Endometrial microvascular endothelial cells (primary cell): ENCODE measurements around the gene P3H2. TPM values are rescaled to one million over a fixed set of nuclear protein-coding genes. Genes with fewer than 3 reads are reported as not detected.

Experiments
- in situ Hi-C: cut with HindIII; loops from 2 replicates; pipeline ENCODE4 v1.10.0; 2017; ENCODE audit warnings: low sequenced_read_pairs, low pct_unique_long_range_greater_than_20kb; ENCODE audit errors: inconsistent ontology term
- total RNA-seq: library from RNA; depleted of rRNA; stranded (reverse); fragments of >200 nt; gene quantifications from one replicate; pipeline ENCODE4 v1.2.3, GENCODE V29; 2015; ENCODE audit errors: inconsistent ontology term

The P3H2 gene
- total RNA-seq, 1 donor from 2014 or later = 24.2 TPM

DNA sequence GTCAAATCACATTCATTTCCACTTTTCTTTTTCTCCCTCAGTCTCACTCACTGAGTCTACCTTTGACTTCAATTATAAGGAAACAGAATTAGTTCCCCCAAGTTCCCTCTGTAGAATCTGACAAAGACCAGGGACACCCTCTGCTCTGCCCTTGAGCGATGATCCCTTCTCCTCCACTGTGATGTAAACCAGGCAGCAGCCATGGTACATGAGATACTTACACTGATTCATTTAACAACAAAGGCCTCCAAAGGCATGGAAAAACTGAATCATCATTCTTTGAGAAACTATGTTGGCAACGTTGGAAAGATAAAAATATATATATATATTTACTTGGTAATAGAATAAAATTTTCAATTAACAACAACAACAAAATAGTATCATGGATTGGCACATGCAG is 84.1 kb downstream of the P3H2 start:
- in situ Hi-C loops = no loop called here

DNA sequence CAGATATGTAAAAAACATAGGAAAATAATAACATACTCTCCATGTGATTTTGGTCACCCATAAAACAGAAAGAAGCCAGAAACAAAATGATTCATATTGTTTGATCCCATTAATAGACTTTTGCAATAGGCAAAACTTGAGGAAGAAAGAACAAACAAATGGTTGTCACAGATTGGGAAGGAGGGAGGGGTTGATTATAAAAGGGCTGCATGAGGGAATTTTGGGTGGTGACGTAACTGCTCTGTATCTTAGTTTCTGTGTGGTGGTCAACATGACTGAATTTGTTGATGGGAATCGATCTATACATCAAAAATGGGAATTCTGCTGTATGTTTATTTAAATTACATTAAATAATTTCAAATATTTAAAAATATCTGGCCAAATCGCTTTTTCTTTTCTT is 86.3 kb downstream of the P3H2 start:
- in situ Hi-C loops = no loop called here

GRCh38 chr3:190032923-190033322 is 87.8 kb downstream of the P3H2 start:
- in situ Hi-C loops = no loop called here

DNA sequence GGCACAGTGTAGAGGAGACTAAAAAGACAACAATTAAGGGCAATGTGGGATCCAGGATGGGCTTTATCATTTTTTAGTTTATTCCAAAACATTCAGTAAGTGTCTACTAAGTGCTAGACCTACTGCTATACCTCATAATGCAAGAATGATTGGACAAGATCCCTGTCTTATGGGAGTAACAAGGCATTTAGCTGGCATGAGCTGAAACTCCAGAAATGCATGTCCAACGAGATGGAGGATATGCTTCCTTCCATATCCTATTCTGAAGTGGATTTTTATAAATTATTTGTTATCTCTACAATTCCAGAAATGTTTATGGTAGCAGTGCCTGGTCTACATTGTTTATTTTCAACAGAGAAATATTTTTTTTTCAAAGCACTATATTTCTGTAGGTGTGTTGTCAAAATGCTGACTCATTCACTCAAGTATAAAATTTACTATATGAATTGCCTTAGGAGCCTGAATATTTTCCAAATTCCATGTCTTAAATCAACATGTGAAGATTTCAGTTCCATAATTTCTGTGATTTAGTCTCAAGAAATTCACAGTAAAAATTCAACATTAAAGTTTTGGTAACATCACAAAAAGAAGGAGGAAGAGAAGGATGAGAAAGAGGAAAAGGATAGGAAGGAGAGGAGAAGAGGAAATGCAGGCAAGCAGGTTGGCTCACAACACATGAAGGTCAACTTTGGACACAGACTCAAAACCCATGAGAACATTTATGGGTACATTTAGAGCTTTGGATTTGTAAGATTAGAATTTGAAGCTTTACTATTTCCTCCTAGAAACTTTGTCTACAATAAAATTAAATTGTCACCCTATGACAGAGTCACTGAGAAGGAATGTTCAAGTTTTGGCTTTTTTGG is 88.6 kb downstream of the P3H2 start:
- in situ Hi-C loops = no loop called here

DNA sequence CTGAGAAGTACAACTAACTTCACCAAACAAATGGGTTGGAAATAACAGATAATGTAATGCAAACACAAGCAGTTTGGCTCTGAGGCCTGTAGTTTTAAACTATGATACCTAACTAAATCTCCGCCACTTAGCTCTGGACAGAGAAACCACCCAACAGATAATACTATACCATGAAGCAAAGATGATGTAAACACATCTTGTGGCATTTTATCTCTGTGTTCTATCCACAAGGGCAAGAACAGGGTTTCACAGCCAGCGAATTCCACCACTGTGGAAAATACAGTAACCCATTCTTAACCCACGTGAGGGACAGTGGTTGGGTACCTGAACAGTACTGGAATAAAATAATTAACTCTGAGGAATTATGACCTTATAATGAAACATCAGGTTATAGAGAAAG is 93.6 kb downstream of the P3H2 start:
- in situ Hi-C loops = no loop called here

DNA sequence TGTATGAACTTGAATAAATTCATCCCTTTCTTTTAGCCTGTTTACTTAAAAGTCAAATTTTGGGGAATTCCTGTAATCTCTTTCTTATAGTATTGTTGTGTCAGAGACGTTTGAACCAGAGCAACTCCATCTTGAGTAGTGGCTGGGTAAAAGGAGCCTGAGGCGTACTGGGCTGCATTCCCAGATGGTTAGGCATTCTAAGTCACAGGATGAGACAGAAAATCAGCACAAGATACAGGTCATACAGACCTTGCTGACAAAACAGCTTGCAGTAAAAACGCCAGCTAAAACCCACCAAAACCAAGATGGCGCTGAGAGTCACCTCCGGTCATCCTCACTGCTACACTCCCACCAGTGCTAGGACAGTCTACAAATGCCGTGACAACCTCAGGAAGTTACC is 94.5 kb downstream of the P3H2 start:
- in situ Hi-C loops = no loop called here

DNA sequence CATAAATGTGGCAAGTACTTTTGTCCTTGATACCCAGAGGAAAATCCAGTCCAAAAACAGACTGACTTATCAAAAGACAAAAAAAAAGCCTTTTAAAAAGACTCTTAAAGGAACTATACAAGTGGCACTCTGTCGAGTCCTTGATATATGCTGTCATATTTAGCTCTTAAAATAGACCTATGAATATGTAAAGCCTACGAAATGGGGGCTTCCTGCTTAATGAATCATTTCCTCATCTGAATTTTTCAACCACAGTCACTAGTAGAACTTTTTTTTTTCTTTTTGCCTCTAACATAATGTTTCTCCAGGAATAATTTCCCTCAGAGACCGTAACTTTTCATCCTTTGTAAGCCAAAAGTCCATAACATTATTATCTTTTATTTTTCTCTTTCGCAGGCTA is 95.8 kb downstream of the P3H2 start:
- in situ Hi-C loops = no loop called here

DNA sequence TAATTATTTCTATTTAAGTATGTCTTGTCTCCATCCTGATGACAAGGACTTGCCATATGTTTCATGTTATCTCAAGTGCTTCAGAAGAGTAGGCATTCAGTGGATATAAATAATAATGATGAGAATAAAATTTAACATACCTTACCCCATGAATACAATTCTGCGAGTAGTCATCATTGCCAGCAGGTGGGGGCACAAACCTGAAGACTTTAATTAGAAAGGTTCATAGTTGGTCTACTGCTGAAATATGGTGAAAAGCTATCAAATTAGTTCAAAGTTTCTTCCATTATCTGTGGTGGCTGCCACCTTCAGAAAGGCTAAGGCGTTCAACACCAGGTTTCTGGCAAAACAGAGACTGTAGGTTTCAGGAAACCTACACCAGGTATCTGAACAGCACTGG is 100.9 kb downstream of the P3H2 start:
- in situ Hi-C loops = no loop called here

DNA sequence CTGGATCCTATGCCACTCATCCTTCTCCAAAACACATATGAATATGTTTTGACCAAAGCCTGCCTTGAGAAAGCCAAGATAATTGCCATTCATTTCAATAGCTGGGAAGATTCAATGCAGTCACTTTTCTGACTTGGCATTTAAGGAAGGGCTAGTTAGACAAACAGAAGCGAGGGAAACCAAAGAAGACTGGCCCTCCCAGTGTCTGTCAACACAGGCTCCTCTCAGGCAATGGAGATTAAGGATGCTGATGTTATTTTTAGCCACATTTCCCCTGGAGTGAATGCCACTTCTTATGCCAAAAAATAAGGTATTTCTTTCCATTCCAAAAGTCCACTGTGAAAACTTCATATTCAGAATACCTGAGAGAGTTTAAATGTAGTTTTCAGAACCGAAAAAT is 101.7 kb downstream of the P3H2 start:
- in situ Hi-C loops = no loop called here

GRCh38 chr3:190018460-190018859 is 102.2 kb downstream of the P3H2 start:
- in situ Hi-C loops = no loop called here

DNA sequence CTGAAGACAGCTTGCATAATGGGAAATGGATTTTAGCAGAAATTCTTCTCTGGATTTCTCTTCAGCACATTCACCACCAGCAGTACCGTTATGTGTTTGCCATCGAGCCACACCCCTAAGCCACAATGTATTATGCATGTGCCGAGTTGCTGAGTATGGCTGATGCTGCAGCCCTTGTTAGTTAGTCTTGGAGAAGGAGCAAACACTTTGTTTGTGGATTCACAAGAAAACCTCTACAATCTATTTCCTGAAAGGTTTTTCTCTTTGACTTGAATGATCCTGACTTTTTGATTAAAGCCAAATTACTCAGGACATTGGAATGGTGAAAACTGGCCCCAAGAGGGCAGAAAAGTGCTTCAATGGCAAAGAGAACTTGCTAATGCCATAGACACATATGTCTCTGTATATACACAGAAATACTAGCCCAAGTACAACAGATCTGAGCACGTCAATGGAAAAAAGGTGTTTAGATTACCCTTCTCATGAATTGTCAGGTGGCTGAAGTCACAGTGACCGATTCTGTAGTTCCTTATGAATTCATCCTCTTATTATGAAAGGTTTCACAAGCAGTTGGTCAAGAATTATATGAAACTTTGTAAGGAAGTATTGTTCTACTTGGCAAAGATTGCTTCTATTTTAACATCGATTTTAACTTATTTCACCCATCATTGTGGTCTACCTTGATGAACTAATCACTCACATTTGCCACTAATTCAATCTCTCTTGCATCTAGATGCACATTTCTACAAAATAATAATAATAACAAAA is 103.0 kb downstream of the P3H2 start:
- in situ Hi-C loops = no loop called here

GRCh38 chr3:190016966-190017365 is 103.7 kb downstream of the P3H2 start:
- in situ Hi-C loops = no loop called here

DNA sequence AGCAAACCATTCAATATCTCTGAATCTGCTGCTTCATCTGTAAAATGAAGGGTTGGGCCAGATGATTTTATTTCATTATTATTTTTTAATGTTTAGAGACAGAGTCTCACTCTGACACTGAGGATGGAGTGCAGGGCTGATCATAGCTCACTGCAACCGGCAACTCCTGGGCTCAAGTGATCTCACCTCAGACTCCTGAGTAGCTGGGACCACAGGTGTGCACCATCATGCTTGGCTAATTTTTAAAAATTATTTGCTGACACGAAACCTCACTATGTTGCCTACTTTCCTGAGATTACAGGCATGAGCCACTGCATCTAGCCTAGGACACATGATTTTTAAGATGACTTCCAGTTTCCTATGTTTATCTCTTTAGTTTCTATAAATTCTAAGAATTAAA is 105.8 kb downstream of the P3H2 start:
- in situ Hi-C loops = no loop called here

GRCh38 chr3:190013943-190014924 is 106.5 kb downstream of the P3H2 start:
- in situ Hi-C loops = no loop called here

- in situ Hi-C loops = no loop called here
These were observed 107.9 kb downstream of the P3H2 start for GRCh38 chr3:190012784-190013183.

- in situ Hi-C loops = no loop called here
These were observed 108.3 kb downstream of the P3H2 start for GRCh38 chr3:190012314-190012782.

DNA sequence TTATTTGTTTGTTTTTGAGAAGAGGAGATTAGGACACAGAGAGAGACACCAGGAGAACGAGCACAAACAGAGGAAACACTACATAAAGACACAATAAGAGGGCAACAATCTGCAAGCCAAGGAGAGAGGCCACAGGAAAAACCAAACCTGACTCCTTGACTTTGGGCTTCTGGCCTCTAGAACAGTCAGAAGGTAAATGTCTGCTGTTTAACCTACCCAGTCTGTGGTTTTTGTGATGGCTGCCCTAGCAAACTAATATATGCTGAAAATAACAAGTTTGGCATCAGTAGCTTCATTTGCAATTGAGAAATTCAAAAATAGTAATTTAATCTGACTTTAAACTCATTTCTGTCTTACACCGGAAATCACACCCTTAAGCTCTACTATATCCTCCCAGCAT is 110.2 kb downstream of the P3H2 start:
- in situ Hi-C loops = no loop called here

- in situ Hi-C loops = no loop called here
These were observed 111.1 kb downstream of the P3H2 start for GRCh38 chr3:190009614-190010013.

DNA sequence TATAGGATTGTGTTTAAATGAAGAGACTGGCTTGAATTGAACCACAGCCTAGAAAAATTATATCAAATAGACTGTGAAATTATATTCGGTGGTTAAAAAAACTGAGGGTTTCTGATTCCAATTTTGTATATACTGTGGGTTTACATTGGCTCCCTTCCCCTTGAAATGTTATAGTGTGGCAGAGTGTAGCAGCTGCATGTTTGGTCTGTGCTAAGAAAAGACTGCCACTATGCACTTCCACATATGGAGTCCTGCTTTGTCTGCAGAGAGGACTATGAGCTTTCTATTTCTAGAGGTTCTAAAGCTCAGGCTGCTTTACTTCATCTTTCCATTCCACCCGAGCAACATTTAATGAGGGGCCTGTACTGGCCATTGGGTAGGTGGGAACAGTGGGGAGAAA is 112.3 kb downstream of the P3H2 start:
- in situ Hi-C loops = no loop called here
